Femur (tissue), 1 donor: ENCODE measurements around the gene C1QTNF5.

ENCODE experiments used
- DNase-seq: peaks from one replicate; pipeline ENCODE4 v3.0.0-alpha.2; 2017

C1QTNF5 gene

DNA sequence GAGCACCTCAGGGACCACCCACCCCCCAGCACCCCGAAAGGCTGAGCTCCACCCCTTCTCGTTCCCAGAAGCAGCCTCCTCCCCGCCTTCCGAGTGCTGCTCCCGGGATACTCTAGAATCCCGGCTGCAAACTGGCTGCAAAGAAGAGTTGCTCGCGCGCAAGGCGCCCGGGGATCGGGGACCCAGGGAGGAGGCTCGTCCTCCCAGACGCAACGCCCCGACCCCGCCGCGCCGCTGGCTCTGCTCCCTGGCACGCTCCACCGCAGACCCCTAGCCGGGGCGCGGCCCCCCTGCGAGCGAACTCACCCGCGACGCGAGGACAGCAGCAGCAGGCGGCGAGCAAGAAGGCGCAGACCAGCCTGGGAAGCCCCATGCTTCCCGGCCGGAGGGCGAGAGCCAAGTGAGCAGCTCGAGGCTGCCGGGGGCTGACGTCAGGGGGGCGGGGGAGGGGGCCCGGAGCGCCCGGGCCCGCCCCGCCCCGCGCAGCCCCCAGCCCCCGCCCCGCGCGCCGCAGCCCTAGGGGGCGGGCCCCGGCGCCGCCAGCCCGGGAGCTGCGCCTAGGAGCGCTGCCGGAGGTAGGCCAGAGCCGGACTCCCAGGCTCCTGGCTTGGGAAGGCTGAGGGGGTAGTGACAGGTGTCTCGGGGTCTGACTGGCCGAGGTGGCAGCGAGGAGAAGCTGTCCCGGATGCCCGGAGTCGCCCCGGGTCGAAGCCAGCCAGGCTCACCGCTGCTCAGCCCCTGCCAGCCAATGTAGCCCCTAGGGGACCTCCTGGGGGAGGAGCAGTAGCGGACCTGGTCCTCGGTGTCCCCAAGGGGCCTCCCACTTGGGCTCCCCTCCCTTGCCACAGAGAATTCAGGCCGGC is 23.7 kb downstream of the C1QTNF5 start, which contains the start of gene MCAM:
MCAM (minus strand) TSS at position 402 of the 863 bp plus-strand sequence; CDS start at position 373, 29 bp downstream.
- peak; percentile 77 for DNase-seq

DNA sequence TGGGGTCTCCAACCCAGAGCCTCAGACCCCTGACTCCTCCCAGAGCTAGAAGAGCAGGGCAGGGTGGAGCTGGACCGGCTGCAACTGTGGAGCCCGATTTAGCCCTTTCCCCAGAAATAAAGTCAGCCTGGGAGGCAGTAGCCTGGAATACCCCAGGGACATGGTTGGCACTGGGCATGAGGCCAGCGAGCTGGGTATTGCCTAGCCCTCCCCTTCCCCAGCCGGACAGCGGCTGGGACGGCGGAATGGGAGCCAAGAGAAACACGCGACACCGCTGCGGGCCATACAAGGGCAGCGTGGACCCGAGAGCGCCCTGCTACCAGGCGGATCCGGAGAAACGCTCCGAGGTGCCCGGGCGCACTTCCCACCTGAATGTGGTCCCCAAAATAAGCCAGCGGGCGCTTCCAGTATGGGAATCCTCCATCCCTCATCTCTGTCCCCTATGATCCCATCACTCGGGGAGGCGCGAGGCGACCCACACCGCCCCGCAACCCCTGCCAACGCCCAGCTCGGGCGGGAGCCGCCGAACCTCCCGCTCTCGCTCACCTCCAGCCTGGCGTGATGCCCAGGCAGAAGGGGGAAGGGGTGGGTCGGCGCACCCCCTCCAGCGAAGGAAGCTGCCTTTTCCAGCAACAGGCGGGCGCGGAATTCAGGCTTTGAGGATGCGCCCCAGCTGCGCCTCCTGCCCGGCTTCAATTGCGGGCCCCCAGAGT is 24.5 kb downstream of the C1QTNF5 start:
- peak; percentile 83 for DNase-seq

DNA sequence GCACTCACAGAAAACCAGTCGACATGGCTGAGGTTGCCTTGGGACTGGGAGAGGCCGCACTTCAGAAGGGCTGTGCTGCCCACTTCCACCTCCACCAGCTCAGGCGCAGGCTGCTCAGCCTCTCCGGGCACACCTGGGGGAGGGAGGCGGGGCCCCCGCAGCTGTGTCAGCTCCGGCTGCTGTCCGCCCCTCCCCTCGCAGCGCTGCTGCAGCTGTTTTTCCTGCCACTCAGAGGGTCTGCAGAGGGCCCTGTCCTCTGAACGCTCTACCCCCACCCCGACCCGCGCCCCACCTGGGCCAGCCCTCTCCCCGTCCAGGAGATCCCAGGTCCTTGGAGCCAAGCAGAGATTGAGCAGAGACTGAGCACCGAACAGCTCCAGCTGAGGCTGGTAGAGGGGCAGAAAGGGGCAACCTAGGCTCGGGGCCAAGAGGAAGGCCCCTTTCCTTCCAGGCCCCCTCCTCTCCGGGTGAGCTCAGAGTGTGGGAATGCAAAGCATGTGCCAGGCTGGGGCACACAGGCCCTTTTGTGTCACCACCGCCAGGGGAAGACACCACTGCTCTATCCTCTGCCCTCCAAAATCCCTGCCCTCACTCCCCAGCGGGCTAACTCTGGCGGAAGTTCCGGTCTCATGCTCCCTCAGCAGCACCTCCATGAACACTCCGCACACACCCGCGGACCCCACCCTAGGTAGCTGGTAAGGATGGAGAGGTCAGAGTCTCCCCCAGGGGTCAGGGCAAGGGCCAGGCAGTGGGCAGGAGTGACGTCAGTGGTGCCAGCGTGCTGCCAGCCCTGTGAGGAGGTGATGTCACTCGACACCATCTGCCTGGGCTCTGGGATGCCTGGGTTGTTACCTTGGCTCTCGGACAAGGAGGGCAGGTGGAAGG is 25.3 kb downstream of the C1QTNF5 start:
- DNase-seq = peak; percentile 82

DNA sequence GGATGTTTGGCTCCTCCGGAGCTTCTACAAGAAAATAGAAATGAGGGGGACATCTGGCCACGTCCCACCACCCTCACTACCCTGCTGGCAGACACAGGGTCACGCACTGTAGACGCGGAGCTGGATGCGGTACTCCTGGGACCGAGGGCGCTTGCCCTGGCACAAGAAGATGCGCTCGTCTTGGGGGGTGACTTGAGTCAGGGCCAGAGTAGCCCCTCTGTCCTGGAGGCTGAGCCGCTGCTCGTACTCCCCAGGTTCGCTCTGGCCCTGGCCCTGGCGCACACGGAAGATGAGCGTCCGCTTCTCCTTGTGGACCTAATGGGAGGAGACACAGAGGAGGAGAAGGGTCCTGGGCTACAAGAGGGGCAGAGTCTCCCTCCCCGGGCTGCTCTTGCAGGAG is 26.0 kb downstream of the C1QTNF5 start:
- no peak for DNase-seq

DNA sequence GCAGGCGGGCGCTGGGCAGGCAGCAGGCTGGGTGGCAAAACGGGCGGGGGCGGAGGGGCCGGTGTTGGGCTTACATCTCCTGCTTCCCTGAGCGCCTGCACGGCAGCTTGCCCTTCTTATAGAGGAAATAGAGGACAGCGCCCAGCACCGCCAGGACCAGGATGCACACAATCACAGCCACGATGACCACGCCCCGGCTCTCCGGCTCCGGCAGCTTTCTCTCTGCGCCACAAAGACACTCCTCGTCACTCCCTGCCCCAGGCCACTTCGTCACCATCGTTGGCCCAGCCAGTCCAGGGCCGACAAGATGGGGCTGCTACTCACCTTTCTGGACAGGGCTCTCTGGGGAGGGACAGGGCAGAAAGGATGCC is 30.0 kb downstream of the C1QTNF5 start:
- no peak for DNase-seq

DNA sequence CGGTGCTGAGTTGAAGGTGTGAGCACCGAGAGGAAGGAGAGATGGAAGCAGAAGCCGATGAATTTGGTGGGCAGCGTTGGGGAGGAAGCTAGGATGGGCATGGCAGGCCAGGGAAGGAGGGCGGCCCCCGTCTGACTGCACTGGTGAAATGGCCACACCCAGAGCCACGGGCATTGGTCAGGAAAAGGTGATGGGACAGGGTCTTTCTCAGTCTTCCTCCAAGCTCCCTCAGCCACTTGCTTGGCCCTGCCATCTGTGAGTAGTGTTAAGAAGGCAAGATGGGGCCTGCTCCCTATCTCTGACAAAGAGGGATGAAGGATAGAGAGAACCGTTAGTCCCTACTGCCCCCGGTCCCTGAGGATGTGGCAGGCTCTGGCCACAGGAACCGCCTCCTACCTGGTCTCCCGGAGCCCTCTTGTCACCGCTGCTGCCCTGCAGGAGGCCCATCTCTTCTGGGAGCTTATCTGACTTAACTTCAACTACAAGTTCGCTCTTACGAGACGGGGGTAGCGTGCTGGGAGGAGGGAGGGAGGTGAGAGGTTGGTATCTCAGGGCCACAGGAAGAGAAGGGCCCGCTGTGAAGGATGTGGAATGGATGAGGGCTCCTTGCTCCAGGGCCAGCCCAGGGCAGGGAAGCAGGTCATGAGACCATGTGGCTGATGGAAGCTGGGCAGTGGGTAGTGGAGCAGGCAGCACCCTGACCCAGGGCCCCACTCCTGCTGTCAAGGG is 30.6 kb downstream of the C1QTNF5 start:
- DNase-seq = no peak

DNA sequence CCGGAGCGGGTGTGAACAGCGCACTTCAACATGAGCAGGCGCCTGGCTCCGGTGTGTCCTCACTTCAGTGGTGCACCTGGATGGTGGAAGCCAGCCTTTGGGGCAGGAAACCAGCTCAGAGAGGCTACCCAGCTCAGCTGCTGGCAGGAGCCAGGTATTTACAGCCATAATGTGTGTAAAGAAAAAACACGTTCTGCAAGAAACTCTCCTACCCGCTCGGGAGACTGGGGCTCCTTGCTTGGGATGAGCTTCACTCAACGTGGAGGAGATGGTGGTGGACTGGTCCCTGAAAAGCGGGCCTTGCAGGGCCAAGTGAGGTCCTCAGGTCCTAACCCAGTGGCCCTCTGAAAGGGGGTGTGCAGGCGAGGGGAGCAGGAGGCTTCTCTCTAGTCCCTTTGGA is 31.3 kb downstream of the C1QTNF5 start:
- DNase-seq = no peak

DNA sequence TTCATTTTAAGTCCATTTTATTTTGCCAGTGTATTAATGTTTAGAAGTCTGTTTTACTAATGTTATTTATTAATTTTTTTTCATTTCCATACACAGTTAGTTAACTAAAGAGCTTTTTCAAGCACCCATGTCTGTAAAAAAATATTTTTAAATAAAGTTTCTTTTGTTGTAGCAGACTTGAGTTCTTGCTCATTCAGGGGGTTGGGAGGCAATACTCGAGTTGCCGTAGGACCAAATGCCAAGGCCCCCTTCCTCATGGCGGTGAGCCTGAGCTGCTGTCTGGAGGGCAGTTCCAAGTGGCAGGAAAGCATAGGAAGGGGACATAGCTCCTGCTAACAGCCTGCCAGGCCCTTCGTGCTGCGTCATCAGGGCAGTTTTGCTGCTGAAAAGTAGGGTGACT is 32.7 kb downstream of the C1QTNF5 start:
- no peak for DNase-seq

DNA sequence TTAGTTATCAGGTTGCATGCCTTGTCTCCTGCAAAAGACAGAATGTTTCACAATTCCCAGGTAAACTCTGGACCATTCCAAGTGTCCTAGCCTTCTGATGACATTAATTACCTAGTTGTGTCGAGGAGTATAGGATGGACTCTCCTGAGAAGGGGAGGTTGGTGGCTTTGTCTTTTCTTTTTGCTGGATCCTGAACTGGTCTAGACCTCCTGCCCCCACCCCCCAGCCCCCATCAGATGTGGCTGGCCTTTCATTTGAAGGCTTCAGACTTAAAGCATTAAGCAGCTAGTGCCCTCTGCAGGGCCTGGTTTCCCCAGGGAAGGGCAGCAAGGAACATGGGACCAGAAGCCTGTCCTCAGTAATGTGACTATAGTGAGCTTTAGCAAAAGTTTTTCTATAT is 33.5 kb downstream of the C1QTNF5 start:
- DNase-seq = no peak

DNA sequence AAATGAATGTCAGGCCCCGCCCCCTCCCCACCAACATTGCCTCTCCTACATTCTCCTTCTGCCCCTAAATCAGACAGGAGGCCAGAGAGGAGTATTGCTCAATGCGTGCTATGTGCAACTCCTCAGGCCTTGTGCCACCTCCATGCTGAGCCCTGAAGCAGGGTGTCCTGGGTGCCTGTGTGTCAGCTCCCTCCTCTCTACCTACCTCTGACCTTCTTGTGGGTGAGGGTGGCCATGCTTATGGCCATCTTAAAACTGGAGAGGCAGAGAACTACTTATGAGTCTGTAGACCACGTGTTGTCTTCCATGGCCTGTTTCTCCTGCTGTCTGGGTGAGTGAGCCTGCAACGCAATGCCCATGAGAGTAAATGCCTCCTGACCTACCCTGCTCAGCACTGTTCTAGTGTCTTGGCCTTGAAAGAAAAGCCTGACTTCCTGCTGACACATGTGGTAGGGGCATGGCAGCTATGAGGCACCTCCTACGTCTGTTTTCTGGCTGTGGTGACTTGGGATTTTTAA is 34.3 kb downstream of the C1QTNF5 start:
- DNase-seq = no peak

DNA sequence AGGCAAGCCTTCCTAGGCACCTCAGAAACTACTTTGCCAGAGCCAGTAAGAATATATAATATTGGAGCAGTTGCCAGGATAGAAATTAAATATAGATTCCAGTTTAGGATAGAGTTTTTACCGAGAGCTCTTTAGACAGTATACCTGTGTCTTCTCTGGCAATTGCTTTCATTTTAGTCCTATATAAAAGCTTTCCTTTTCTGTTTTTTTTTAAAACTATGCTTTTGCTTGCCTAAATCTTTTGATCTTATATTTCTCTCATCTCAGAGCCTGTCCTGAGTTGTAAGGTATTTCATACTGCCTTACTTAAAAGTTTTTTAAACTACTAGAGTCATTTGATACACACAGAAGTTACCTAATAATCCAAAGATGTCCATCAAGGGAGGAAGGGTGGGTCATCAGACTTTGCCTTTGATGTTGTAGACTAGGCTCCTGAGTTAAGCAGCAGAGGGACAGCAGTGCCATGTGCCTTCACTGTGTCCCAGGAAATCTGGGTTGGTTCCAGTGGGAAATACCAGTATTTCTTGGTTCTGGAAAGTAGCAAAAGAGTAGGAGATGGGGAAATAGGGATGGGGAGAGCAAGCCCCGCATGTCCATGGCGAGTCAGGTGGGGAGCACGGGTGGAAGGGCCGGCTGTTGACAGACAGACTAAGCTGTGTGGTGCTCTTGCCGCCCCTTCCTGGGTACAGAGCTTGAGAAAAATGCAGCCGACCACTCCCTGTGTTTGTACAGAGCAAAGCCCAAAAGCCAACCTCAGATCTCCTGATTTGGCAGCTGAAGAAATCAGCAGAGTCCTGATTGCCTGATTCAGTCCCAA is 34.9 kb downstream of the C1QTNF5 start:
- DNase-seq = no peak

DNA sequence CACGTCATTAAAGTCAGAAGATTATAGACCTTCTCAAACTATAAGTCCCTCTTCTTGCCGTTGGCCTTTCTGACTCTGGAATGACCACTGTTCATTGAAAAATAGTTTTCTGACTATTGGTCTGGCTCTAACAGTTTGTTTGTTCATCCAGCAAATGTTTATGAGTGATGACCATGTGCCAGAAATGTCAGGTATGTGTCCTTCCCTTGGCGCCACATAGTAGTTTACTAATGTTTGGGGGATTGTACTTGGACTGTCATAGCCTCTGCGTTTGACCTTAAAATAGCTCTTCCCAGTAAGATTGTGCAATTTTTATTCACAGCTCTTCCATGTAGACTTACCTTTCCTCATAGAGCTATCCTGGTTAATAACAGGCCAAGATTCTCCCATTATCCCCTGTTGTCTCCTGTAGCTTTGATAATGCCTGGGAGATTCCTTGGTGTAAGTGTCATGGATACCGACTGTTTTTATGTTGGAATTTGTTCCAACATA is 37.4 kb downstream of the C1QTNF5 start:
- DNase-seq = no peak

DNA sequence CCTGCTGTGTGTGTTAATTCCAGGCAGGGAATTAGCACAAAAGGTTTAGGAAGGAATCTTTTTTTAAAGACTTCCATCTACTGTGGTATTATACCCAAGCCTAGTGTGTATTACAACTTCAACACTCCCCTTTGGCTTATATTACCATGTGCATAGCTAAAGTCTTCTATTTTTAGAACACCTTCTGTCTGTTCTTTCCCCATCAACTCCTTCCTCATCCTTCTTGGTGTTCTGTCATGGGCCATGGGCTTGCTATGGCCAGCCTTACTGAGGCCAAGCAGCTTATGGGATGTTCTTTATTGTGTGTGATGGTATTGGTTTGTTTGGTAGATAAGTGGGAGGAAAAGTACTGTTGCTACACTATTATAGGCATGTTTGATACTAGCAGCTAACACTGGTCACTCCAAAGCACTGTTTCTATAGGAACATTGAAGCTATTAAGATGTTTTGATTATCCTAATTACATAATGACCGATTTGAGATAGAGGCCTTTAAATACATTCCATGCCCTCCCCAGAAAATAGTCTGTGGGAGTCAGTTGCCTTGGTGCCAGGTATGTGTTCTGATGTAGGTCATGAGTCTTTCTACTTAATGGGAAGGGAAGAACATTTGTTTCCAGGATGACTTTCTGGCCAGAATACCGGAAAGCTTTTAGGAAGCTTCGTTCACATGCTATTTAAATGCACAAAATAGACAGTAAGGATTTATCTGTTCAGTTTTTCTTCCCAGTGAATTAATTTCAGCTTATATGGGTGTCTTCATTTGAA is 40.3 kb downstream of the C1QTNF5 start:
- DNase-seq = no peak

DNA sequence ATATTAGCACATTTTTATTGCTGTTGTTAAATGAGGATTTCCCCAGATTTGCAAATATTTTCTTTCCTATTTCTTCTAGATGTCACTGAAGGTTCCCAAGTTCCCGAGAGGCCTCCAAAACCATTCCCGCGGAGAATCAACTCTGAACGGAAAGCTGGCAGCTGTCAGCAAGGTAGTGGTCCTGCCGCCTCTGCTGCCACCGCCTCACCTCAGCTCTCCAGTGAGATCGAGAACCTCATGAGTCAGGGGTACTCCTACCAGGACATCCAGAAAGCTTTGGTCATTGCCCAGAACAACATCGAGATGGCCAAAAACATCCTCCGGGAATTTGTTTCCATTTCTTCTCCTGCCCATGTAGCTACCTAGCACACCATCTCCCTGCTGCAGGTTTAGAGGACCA is 41.3 kb downstream of the C1QTNF5 start:
- DNase-seq = no peak

DNA sequence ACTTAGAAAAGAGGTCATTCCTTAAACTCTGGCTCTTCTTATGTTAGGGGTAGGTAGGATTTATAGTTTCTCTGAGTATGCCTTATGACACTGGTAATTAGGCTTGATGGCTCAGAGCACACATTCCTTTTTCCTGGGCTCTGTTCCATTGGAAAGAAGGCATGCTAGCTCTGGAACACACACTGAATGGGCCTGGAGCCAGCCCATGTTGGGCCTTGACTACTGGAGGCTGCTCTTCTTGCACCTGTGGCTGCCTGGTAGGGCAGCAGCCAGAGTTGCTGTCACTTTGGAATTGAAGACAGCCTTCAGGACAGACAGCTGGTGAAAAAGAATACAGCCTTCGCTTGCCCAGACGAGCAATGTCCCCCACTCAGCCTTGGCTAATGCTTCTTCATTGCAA is 42.0 kb downstream of the C1QTNF5 start:
- peak; percentile 83 for DNase-seq

DNA sequence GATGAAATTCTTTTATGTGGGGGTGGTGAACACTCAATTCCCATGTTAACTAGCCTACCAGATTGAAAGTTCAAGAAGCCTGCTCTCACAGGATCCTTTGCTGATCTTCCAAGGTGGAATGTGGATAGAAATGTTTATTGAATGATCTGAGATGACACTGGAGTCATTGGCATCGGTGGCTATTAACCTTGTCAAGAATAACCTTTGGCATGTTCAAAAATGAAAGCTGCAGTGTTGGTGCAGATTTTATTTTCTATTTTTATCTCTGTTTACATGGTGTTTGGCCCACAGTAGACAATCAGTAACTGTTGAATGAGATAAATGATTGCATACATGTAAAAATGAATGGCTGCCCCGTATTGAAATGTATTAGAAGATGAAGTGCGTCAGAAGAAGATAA is 42.7 kb downstream of the C1QTNF5 start:
- DNase-seq = no peak

DNA sequence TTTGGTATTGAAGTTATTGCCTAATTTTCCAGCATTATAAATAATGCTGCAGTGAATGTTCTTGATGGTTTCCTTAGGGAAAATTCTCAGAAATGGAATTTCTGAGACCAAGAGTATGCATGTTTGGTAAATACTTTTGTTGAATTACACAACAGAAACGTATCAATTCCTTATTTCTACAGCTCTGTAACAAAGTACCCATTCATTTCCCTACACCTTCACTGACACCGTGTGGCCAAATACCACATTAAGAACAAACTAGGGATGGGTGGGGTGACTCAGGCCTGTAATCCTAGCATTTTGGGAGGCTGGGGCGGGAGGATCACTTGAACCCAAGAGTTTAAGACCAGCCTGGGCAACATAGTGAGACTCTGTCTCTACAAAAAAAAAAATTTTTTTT is 45.5 kb downstream of the C1QTNF5 start:
- no peak for DNase-seq

DNA sequence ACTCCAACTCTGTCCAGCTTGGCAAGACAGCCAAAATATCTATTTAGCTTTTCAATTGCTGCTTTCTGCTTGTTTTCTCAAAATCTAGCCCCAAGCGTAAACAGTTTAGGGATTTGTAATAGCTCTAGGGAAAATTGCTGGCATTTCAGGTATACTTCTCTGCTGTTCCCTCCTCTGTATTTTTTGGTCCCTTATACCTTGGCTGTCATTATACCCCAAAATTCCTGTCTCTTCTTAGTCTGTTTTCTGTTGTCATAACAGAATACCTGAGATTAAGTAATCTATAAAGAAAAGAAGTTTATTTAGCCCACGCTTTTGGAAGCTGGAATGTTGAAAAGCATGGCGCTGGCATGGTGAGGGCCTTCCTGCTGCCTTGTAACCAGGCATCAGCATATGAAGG is 47.2 kb downstream of the C1QTNF5 start:
- no peak for DNase-seq

DNA sequence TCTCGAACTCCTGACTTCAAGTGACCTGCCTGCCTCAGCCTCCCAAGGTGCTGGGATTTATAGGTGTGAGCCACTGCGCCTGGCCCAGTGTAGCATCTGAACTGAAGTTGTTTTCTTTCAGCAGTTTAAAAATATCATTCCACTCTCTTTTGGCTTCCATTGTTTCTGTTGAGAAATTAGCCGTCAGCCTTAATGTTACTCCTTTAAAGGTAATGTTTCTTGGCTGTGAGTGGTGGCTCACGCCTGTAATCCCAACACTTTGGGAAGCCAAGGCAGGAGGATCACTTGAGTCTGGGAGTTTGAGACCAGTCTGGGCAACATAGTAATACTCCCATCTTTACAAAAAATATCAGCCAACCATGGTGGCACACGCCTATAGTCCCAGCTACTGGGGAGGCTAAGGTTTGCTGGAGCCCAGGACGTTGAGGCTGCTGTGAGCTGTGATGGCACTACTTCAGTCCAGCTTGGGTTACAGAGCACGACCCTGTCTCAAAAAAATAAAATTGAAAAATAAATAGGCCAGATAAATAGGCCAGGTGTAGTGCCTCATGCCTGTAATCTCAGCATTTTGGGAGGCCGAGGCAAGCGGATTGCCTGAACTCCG is 49.7 kb downstream of the C1QTNF5 start:
- DNase-seq = no peak
